PFSK-1 (cell line): ENCODE results near the gene HTRA3.

Source experiments
- POLR2AphosphoS5 ChIP-seq: IDR thresholded peaks from 2 replicates; pipeline ENCODE4 v1.6.1; 2012; ENCODE audit warnings: low read depth, mild to moderate bottlenecking, control low read depth, low read length, moderate library complexity
- REST ChIP-seq, 2 experiments: IDR thresholded peaks; 2 replicates each; pipeline versions ENCODE4 v1.6.1 to v1.8.0; 2011 to 2012; ENCODE audit warnings: low read depth in 2 of 2, low read length in 2 of 2, control low read depth in 1 of 2, inconsistent platforms in 1 of 2, mild to moderate bottlenecking in 1 of 2, moderate library complexity in 1 of 2; ENCODE audit not compliant: insufficient read depth in 1 of 2
- TAF1 ChIP-seq: IDR thresholded peaks from 2 replicates; pipeline ENCODE4 v1.6.1; 2012; ENCODE audit warnings: low read length, control low read depth, borderline replicate concordance; ENCODE audit not compliant: insufficient read depth

DNA sequence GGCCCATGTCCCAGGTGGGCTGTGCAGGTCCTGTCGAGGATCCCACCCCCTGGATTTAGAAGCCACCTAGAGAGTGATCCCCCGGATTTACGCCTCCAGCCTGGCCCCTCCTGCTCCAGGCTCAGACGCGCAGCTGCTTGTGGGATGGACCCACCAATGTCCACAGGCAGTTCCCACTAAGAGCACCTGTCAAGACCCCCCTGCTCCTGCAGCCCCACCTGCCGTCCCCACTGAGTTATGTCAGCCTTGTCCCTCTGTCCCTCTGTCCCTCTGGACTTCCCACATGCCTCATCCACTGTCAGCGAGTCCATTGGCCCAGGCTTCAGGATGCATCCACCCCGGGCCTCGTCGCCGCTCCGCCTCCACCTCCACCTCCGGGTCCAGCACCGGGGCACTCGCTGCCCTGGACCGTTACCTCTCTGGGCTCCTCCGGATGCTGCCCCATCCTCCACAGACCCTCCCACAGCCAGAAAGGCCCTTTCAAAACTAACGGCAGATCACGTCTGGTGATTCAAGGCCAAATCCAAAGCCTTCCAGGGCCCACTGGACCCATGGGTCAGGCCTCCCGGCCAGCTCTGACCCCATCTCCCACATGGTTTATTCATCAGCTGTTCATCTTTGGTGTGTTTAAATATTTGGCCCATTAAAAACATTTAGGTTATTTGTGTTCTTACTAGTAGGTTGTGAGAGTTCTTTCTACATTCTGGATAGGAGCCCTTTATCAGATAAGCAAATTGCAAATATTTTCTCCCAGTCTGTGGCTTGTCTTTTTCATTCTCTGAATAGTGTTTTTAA, 28.3 kb downstream of the HTRA3 start:
- TF ChIP-seq REST (IDR thresholded peaks at IDR 0.05; ENCODE audit: insufficient read depth in 1 of 2, low read depth in 2 of 2, low read length in 2 of 2): no peak
- TF ChIP-seq TAF1: no peak
- no peak for TF ChIP-seq POLR2AphosphoS5
